Ovary (tissue), 3 donors: Measurements from ENCODE around the gene GOLGA3.

ENCODE experiments used
- CTCF ChIP-seq, 3 donors: fragments of 450-650 bp in 2 of 3; fragments of 200-600 bp in 1 of 3; IDR thresholded peaks; one replicate each; pipeline versions ENCODE4 v1.5.1 to v1.8.0; 2016 to 2022; ENCODE audit warnings: antibody characterized with exemption in 3 of 3, mild to moderate bottlenecking in 1 of 3
- POLR2A ChIP-seq: fragments of 450-650 bp; IDR thresholded peaks from one replicate; pipeline ENCODE4 v1.6.1; 2017; ENCODE audit warnings: antibody characterized with exemption, mild to moderate bottlenecking, moderate library complexity
- donor health status: DM: no; HTN: no; CAD: no.

GRCh38 chr12:132731574-132731973 lies 97.1 kb downstream of the GOLGA3 start:
- TF ChIP-seq CTCF (IDR thresholded peaks at IDR 0.05), result no peak
- TF ChIP-seq POLR2A, result no peak
